Natural killer cell (primary cell): Measurements from ENCODE around the gene TDRD15. TPM values are rescaled to one million over a fixed set of nuclear protein-coding genes. Genes with fewer than 3 reads are reported as not detected.

Experiments used
- ATAC-seq, 3 donors: fragments of 150-1000 bp in 2 of 3; fragments of 200-7000 bp in 1 of 3; cut with Tn5 transposase; 1 replicate in 1 of 3; 2 replicates in 2 of 3; pipeline ENCODE4 v1.10.0; 2021; ENCODE audit warnings: mild to moderate bottlenecking in 2 of 3, moderate library complexity in 2 of 3
- DNase-seq, 2 donors: peaks; one replicate each; pipeline versions ENCODE4 v3.0.0 to v3.0.0-alpha.2; 2013 to 2021; ENCODE audit warnings: mixed read lengths in 1 of 2
- H3K27ac ChIP-seq: one replicate; pipeline ENCODE4 v1.5.1; 2013; ENCODE audit warnings: mild to moderate bottlenecking, low read length
- H3K27me3 ChIP-seq: one replicate; pipeline ENCODE4 v1.6.1; 2013; ENCODE audit warnings: low read length; ENCODE audit not compliant: control insufficient read depth, insufficient read depth
- H3K36me3 ChIP-seq: one replicate; pipeline ENCODE4 v1.6.1; 2013; ENCODE audit warnings: low read length; ENCODE audit not compliant: control insufficient read depth, insufficient read depth
- H3K4me1 ChIP-seq: one replicate; pipeline ENCODE4 v1.6.1; 2013; ENCODE audit warnings: low read length; ENCODE audit not compliant: control insufficient read depth, insufficient read depth
- H3K4me3 ChIP-seq: one replicate; pipeline ENCODE4 v1.5.1; 2013; ENCODE audit warnings: low read length
- H3K9me3 ChIP-seq: one replicate; pipeline ENCODE4 v1.6.1; 2013; ENCODE audit warnings: low read length; ENCODE audit not compliant: control insufficient read depth, insufficient read depth
- H3K27ac Mint-ChIP-seq, 2 donors: one replicate each; pipeline ENCODE4 v1.8.0; 2022; ENCODE audit warnings: mild to moderate bottlenecking in 2 of 2, mixed read lengths in 2 of 2, moderate library complexity in 1 of 2
- H3K27me3 Mint-ChIP-seq, 2 donors: one replicate each; pipeline ENCODE4 v1.8.0; 2022; ENCODE audit warnings: low read depth in 2 of 2, mixed read lengths in 2 of 2
- H3K36me3 Mint-ChIP-seq: one replicate; pipeline ENCODE4 v1.8.0; 2022; ENCODE audit warnings: mixed read lengths
- H3K4me1 Mint-ChIP-seq, 2 donors: one replicate each; pipeline ENCODE4 v1.8.0; 2022; ENCODE audit warnings: mixed read lengths in 2 of 2
- H3K4me3 Mint-ChIP-seq: one replicate; pipeline ENCODE4 v1.8.0; 2022; ENCODE audit warnings: mild to moderate bottlenecking, moderate library complexity, mixed read lengths
- H3K9me3 Mint-ChIP-seq, 2 donors: one replicate each; pipeline ENCODE4 v1.8.0; 2022; ENCODE audit warnings: mixed read lengths in 2 of 2
- CTCF ChIP-seq: fragments of 200-600 bp; IDR thresholded peaks from one replicate; pipeline ENCODE4 v1.8.0; 2022; ENCODE audit warnings: antibody characterized with exemption
- WGBS: methylation state at CpG from one replicate; pipeline ENCODE4 v1.1.7; 2013; ENCODE audit warnings: missing lambda C conversion rate; ENCODE audit not compliant: insufficient coverage; 5-methylcytosine and 5-hydroxymethylcytosine counted together
- intact Hi-C: fragments of 100-400 bp; cut with micrococcal nuclease; formaldehyde crosslinking; loops from one replicate; pipeline ENCODE4 v1.14.2; 2022
- total RNA-seq, 4 donors: library from RNA; stranded (reverse); fragments of 120-200 nt in 1 of 4; gene quantifications; one replicate each; pipeline versions ENCODE4 v1.2.3 to v1.2.4, GENCODE V29; 2013 to 2022

The TDRD15 gene
- total RNA-seq, 3 donors from 2014 or later (not counting 1 experiment from before 2014, with no cell fraction given), result 0.21 to 0.33 (median 0.27) TPM

GRCh38 chr2:21084401-21084800, 39.4 kb upstream of the TDRD15 start:
- H3K27me3 Mint-ChIP-seq, result peaks cover 0 to 23% of the 10 kb centered on the region in 2 donors

GRCh38 chr2:21092308-21092869, 31.4 kb upstream of the TDRD15 start:
- no peak for ATAC-seq
- TF ChIP-seq CTCF, result no peak
- Histone ChIP-seq H3K27me3 (no peaks in the 10 kb centered on the region), H3K4me1 (no peaks in the 10 kb centered on the region), H3K36me3 (no peaks in the 10 kb centered on the region), H3K9me3 (no peaks in the 10 kb centered on the region), H3K4me3 (no peak overlapping the region), H3K27ac (no peak overlapping the region)
- H3K4me1 Mint-ChIP-seq, result no peaks in the 10 kb centered on the region
- no peak for DNase-seq
- WGBS, result 76% methylated on average over 3 of the region's 3 CpGs
- intact Hi-C loops, result no loop called here
- peaks cover 0 to 40% of the 10 kb centered on the region in 2 donors for H3K27me3 Mint-ChIP-seq
- H3K27ac Mint-ChIP-seq, result no peak overlapping the region
- no peaks in the 10 kb centered on the region for H3K36me3 Mint-ChIP-seq
- no peaks in the 10 kb centered on the region for H3K9me3 Mint-ChIP-seq
- no peak overlapping the region for H3K4me3 Mint-ChIP-seq

More at GRCh38 chr2:21084401-21084800, 39.4 kb upstream of the TDRD15 start:
- intact Hi-C loops, result no loop called here
- H3K27ac Mint-ChIP-seq, result no peak overlapping the region
- no peaks in the 10 kb centered on the region for H3K4me1 ChIP-seq
- no peaks in the 10 kb centered on the region for H3K27me3 ChIP-seq
- H3K9me3 ChIP-seq, result no peaks in the 10 kb centered on the region
- no peaks in the 10 kb centered on the region for H3K36me3 ChIP-seq
- H3K9me3 Mint-ChIP-seq, result peaks cover 0 to 5% of the 10 kb centered on the region in 2 donors
- WGBS, result 92% methylated on average over 1 of the region's 4 CpGs
- no peak overlapping the region for H3K4me3 ChIP-seq
- no peak for TF ChIP-seq CTCF
- ATAC-seq (no peak), DNase-seq (no peak)
- no peak overlapping the region for H3K27ac ChIP-seq
- no peak overlapping the region for H3K4me3 Mint-ChIP-seq
- H3K4me1 Mint-ChIP-seq, result no peaks in the 10 kb centered on the region
- no peaks in the 10 kb centered on the region for H3K36me3 Mint-ChIP-seq

GRCh38 chr2:21095178-21095577, 28.6 kb upstream of the TDRD15 start:
- DNase-seq (no peak), ATAC-seq (no peak)
- H3K27ac ChIP-seq, result no peak overlapping the region
- WGBS, result 80% methylated on average over 1 of the region's 1 CpG
- no peaks in the 10 kb centered on the region for H3K27me3 ChIP-seq
- TF ChIP-seq CTCF, result no peak
- no peaks in the 10 kb centered on the region for H3K4me1 Mint-ChIP-seq
- H3K36me3 Mint-ChIP-seq, result no peaks in the 10 kb centered on the region
- no peaks in the 10 kb centered on the region for H3K9me3 Mint-ChIP-seq
- H3K4me1 ChIP-seq, result no peaks in the 10 kb centered on the region
- intact Hi-C loops, result no loop called here
- H3K36me3 ChIP-seq, result no peaks in the 10 kb centered on the region
- no peak overlapping the region for H3K4me3 ChIP-seq
- no peak overlapping the region for H3K4me3 Mint-ChIP-seq
- no peak overlapping the region for H3K27ac Mint-ChIP-seq
- H3K9me3 ChIP-seq, result no peaks in the 10 kb centered on the region
- H3K27me3 Mint-ChIP-seq, result peaks cover 0 to 31% of the 10 kb centered on the region in 2 donors

- no peak for TF ChIP-seq CTCF
- Mint-ChIP-seq H3K27ac (no peak overlapping the region), H3K27me3 (peaks cover 0 to 31% of the 10 kb centered on the region in 2 donors), H3K36me3 (no peaks in the 10 kb centered on the region), H3K9me3 (no peaks in the 10 kb centered on the region), H3K4me3 (no peak overlapping the region), H3K4me1 (no peaks in the 10 kb centered on the region)
- DNase-seq (no peak), ATAC-seq (no peak)
- Histone ChIP-seq H3K27ac (no peak overlapping the region), H3K4me3 (no peak overlapping the region), H3K27me3 (no peaks in the 10 kb centered on the region), H3K4me1 (no peaks in the 10 kb centered on the region), H3K36me3 (no peaks in the 10 kb centered on the region), H3K9me3 (no peaks in the 10 kb centered on the region)
- intact Hi-C loops, result no loop called here
- 91% methylated on average over 3 of the region's 3 CpGs for WGBS
Measured at GRCh38 chr2:21095714-21096113, 28.1 kb upstream of the TDRD15 start.
